Left lobe of liver (tissue), 2 donors: ENCODE data around the gene ITGAL. TPM values are rescaled to one million over a fixed set of nuclear protein-coding genes. Genes with fewer than 3 reads are reported as not detected.
A peak's percentile ranks its signal among the peaks of the same experiment; 100 is the strongest.
"Not testable (repeated sequence)": the region's sequence is repeated elsewhere in the genome, so short reads cannot be mapped to it uniquely, and the experiment has no call there.

Experiments
- ATAC-seq: fragments of 200-7000 bp; cut with Tn5 transposase; one replicate; pipeline ENCODE4 v1.9.1; 2020; ENCODE audit warnings: mild to moderate bottlenecking, moderate library complexity
- DNase-seq: peaks from one replicate; pipeline ENCODE4 v3.0.0-alpha.2; 2020; ENCODE audit warnings: low spot score
- total RNA-seq: library from RNA; stranded (reverse); gene quantifications from one replicate; pipeline ENCODE4 v1.2.1, GENCODE V29; 2021
- donor health status: DM: no; HTN: no; CAD: no; lungs with moderate emphysema.
- donor health status: DM: no; HTN: yes; CAD: no.

The ITGAL gene
- total RNA-seq, 1 donor from 2014 or later, result 11.0 TPM

GRCh38 chr16:30524575-30525568, 52.3 kb downstream of the ITGAL start:
- DNase-seq (no peak), ATAC-seq (no peak)

GRCh38 chr16:30525844-30526136, 53.2 kb downstream of the ITGAL start:
- ATAC-seq, result no peak
- DNase-seq, result no peak

- peak; percentile 55 for ATAC-seq
These were observed 53.7 kb downstream of the ITGAL start, which contains the start of gene ZNF768 for GRCh38 chr16:30526137-30526822. TSS of gene ZNF768 (minus strand) at chr16:30526566. CDS start at chr16:30526413, 153 bp downstream.

GRCh38 chr16:30526823-30527634, 54.5 kb downstream of the ITGAL start:
- ATAC-seq (peak; percentile 86), DNase-seq (peak; percentile 99)

More at GRCh38 chr16:30526137-30526822, 53.7 kb downstream of the ITGAL start, which contains the start of gene ZNF768:
- DNase-seq, result no peak

GRCh38 chr16:30527635-30528178, 55.2 kb downstream of the ITGAL start:
- DNase-seq (no peak), ATAC-seq (no peak)

- ATAC-seq (no peak), DNase-seq (no peak)
These were observed 56.4 kb downstream of the ITGAL start for GRCh38 chr16:30528799-30529457.

- ATAC-seq (no peak), DNase-seq (no peak)
These were observed 57.9 kb downstream of the ITGAL start for GRCh38 chr16:30530163-30531037.

- DNase-seq, result no peak
- ATAC-seq, result no peak
These were observed 60.0 kb downstream of the ITGAL start for GRCh38 chr16:30532285-30533145.

- DNase-seq (no peak), ATAC-seq (peak; percentile 7)
These were observed 60.6 kb downstream of the ITGAL start for GRCh38 chr16:30533146-30533522.

- no peak for DNase-seq
- peak; percentile 2 for ATAC-seq
These were observed 61.3 kb downstream of the ITGAL start for GRCh38 chr16:30533748-30534367.

GRCh38 chr16:30534368-30535105, 62.0 kb downstream of the ITGAL start, which contains the start of gene ZNF747:
TSS of gene ZNF747 (minus strand) at chr16:30534858. CDS start at chr16:30534679, 179 bp downstream.
- peak; percentile 86 for ATAC-seq
- DNase-seq, result peak; percentile 96

GRCh38 chr16:30535106-30535776, 62.7 kb downstream of the ITGAL start:
- peak; percentile 7 for ATAC-seq

GRCh38 chr16:30535777-30536190, 63.2 kb downstream of the ITGAL start:
- peak; percentile 73 for DNase-seq
- ATAC-seq, result peak; percentile 79

More at GRCh38 chr16:30535106-30535776, 62.7 kb downstream of the ITGAL start:
- no peak for DNase-seq

- ATAC-seq, DNase-seq: not testable (repeated sequence)
These were observed 64.0 kb downstream of the ITGAL start for GRCh38 chr16:30536391-30537024.
